AG09319 (cell line): ENCODE measurements around the gene FBXL5.

Source experiments
- DNase-seq: peaks from one replicate; pipeline ENCODE4 v3.0.0-alpha.2; 2010; ENCODE audit warnings: low read depth; ENCODE audit errors: extremely low read depth
- CTCF ChIP-seq: IDR thresholded peaks from 2 replicates; pipeline ENCODE4 v1.5.1; 2011; ENCODE audit warnings: low read depth, mild to moderate bottlenecking, inconsistent platforms, low read length, moderate library complexity

The FBXL5 gene

GRCh38 chr4:15656038-15656470 is 897 bp upstream of the FBXL5 start:
- TF ChIP-seq CTCF: no peak
- no peak for DNase-seq

GRCh38 chr4:15654593-15655222 is 449 bp downstream of the FBXL5 start:
- TF ChIP-seq CTCF: no peak
- DNase-seq: no peak

- TF ChIP-seq CTCF: no peak
Measured at GRCh38 chr4:15653864-15654592, 1.1 kb downstream of the FBXL5 start.

GRCh38 chr4:15653420-15653819 is 1.7 kb downstream of the FBXL5 start:
- DNase-seq: no peak
- no peak for TF ChIP-seq CTCF

More at GRCh38 chr4:15653864-15654592, 1.1 kb downstream of the FBXL5 start:
- no peak for DNase-seq

- TF ChIP-seq CTCF: no peak
Measured at GRCh38 chr4:15652841-15653240, 2.3 kb downstream of the FBXL5 start.

GRCh38 chr4:15652191-15652590 is 3.0 kb downstream of the FBXL5 start:
- TF ChIP-seq CTCF: no peak
- DNase-seq: no peak

More at GRCh38 chr4:15652841-15653240, 2.3 kb downstream of the FBXL5 start:
- DNase-seq: no peak

- no peak for TF ChIP-seq CTCF
- no peak for DNase-seq
Measured at GRCh38 chr4:15651676-15652075, 3.5 kb downstream of the FBXL5 start.
